OCI-LY7 (cell line): ENCODE measurements around the gene ATP6V1C2. TPM values are rescaled to one million over a fixed set of nuclear protein-coding genes. Genes with fewer than 3 reads are reported as not detected.
"Not testable (repeated sequence)": the region's sequence is repeated elsewhere in the genome, so short reads cannot be mapped to it uniquely, and the experiment has no call there.

Experiments used
- BruUV-seq: library from RNA; stranded (reverse); fragments of 400-500 nt; replicated peaks from 2 replicates; lab custom pipeline; 2021; lab: Mats Ljungman, UMichigan
- CTCF ChIA-PET: fragments of 300-600 bp; sonication (Branson Sonifier 250); formaldehyde crosslinking; loops from one replicate; lab custom pipeline; 2022; ENCODE audit warnings: antibody characterized with exemption; ENCODE audit not compliant: unreplicated experiment; lab: Charles Lee
- POLR2A ChIA-PET: fragments of 300-600 bp; sonication (Branson Sonifier 250); formaldehyde crosslinking; loops from one replicate; lab custom pipeline; 2022; ENCODE audit warnings: antibody characterized with exemption; lab: Charles Lee
- DNase-seq: peaks from one replicate; pipeline ENCODE4 v3.0.0-alpha.2; 2015; ENCODE audit warnings: low spot score
- H2AFZ ChIP-seq: fragments of 200-600 bp; sonication (generic), shearing (Covaris generic); 2 replicates; pipeline ENCODE4 v1.6.1; 2014; ENCODE audit warnings: mild to moderate bottlenecking, antibody characterized with exemption, low read length, moderate library complexity
- H3K27ac ChIP-seq: fragments of 200-600 bp; sonication (generic); 2 replicates; pipeline ENCODE4 v1.5.1; 2014; ENCODE audit warnings: mixed run types, low read depth, mild to moderate bottlenecking, moderate library complexity, low read length, inconsistent platforms; ENCODE audit not compliant: poor library complexity, severe bottlenecking
- H3K36me3 ChIP-seq: fragments of 200-600 bp; sonication (generic); 2 replicates; pipeline ENCODE4 v1.6.1; 2014; ENCODE audit warnings: mild to moderate bottlenecking, antibody characterized with exemption, low read length, moderate library complexity, mixed read lengths; ENCODE audit not compliant: insufficient read depth
- H3K4me1 ChIP-seq: fragments of 200-600 bp; sonication (generic); 2 replicates; pipeline ENCODE4 v1.5.1; 2014; ENCODE audit warnings: mild to moderate bottlenecking, low read length; ENCODE audit not compliant: insufficient read depth, poor library complexity, severe bottlenecking
- H3K4me2 ChIP-seq: fragments of 200-600 bp; sonication (generic); 2 replicates; pipeline ENCODE4 v1.6.1; 2014; ENCODE audit warnings: mild to moderate bottlenecking, low read length
- H3K4me3 ChIP-seq: fragments of 200-600 bp; sonication (generic); 2 replicates; pipeline ENCODE4 v1.5.1; 2014; ENCODE audit warnings: mild to moderate bottlenecking, low read depth, low read length; ENCODE audit not compliant: poor library complexity, severe bottlenecking
- H3K79me2 ChIP-seq: fragments of 200-600 bp; sonication (generic); 2 replicates; pipeline ENCODE4 v1.6.1; 2016; ENCODE audit warnings: low read depth, mild to moderate bottlenecking, low read length, moderate library complexity, mixed read lengths; ENCODE audit not compliant: insufficient read depth
- H3K9me2 ChIP-seq: fragments of 200-600 bp; sonication (generic); 2 replicates; pipeline ENCODE4 v1.6.1; 2016; ENCODE audit warnings: mild to moderate bottlenecking, low read length, mixed read lengths; ENCODE audit not compliant: insufficient read depth
- H3K9me3 ChIP-seq: fragments of 200-600 bp; sonication (generic); 2 replicates; pipeline ENCODE4 v1.6.1; 2014; ENCODE audit warnings: mild to moderate bottlenecking, mixed run types, low read length, mixed read lengths
- H4K20me1 ChIP-seq: fragments of 200-600 bp; sonication (generic); 2 replicates; pipeline ENCODE4 v1.6.1; 2014; ENCODE audit warnings: mild to moderate bottlenecking, antibody characterized with exemption, low read length, moderate library complexity, mixed read lengths; ENCODE audit not compliant: insufficient read depth
- CTCF ChIP-seq: fragments of 200-600 bp; sonication (generic); conservative IDR thresholded peaks from 2 replicates; pipeline ENCODE4 v1.5.1; 2014; ENCODE audit warnings: mild to moderate bottlenecking, antibody characterized with exemption, low read length, moderate library complexity, mixed read lengths
- EZH2phosphoT487 ChIP-seq: fragments of 200-600 bp; sonication (generic); IDR thresholded peaks from 2 replicates; pipeline ENCODE4 v1.6.1; 2018; ENCODE audit warnings: low read depth, borderline replicate concordance, mild to moderate bottlenecking, mixed run types, antibody characterized with exemption, low read length, moderate library complexity, mixed read lengths
- intact Hi-C: fragments of 100-400 bp; cut with micrococcal nuclease; formaldehyde crosslinking; loops from one replicate; pipeline ENCODE4 v1.10.0; 2022; ENCODE audit not compliant: unreplicated experiment
- total RNA-seq, 2 experiments: library from RNA; depleted of rRNA in 1 of 2; stranded (reverse); fragments of >200 nt in 1 of 2; shearing (Covaris generic) in 1 of 2; gene quantifications; 2 replicates each; pipeline ENCODE4 v1.2.3, GENCODE V29; 2014 to 2022

The ATP6V1C2 gene
- total RNA-seq, 2 experiments from 2014 or later, result 0.13 TPM; not detected in 1

DNA sequence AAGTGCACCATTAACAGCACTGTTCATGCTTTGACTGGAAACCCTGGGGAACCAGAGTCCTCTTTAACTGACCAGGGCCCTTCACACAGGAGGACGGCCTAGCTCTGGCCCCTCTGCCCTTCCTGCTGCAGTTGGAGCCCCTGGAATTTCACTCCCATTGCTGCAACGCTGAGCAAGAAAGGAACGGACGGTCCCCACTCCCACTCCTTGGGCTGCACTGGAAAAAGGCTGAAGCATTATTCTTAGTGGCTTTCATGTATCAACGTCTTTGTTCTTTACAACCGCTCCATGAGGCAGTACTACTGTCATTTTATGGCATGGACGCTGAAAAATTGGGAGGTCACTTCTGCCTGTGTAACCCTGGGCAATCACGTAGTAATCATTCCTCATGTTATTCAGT lies 81.2 kb downstream of the ATP6V1C2 start:
- ChIA-PET POLR2A (interaction anchor here (0.5 to 1.0 kb wide), 2 partner anchors 9 to 91 kb away, joined by 3 read pairs; no protein-coding TSS in a partner anchor), CTCF (no interaction called here)
- no peak for TF ChIP-seq EZH2phosphoT487
- TF ChIP-seq CTCF, result no peak
- Histone ChIP-seq H3K4me2 (no peak overlapping the region), H3K36me3 (peaks cover 75% of the 10 kb centered on the region), H3K9me2 (no peaks in the 10 kb centered on the region), H2AFZ (no peak overlapping the region), H3K9me3 (no peaks in the 10 kb centered on the region), H3K4me1 (peaks cover 12% of the 10 kb centered on the region), H3K79me2 (peaks cover 81% of the 10 kb centered on the region), H3K27ac (no peak overlapping the region), H4K20me1 (peaks cover 19% of the 10 kb centered on the region; the same call in 1 of the 2 replicates), H3K4me3 (no peak overlapping the region)
- intact Hi-C loops, result no loop called here
- DNase-seq, result no peak
- no TSS peak for BruUV-seq

- H3K9me2 ChIP-seq, intact Hi-C loops, BruUV-seq, H3K9me3 ChIP-seq, H2AFZ ChIP-seq, H3K27ac ChIP-seq, CTCF ChIA-PET, DNase-seq, H3K4me2 ChIP-seq, H3K4me3 ChIP-seq: not testable (repeated sequence)
- POLR2A ChIA-PET, result interaction anchor here (0.7 kb wide), 1 partner anchor 71 kb away, joined by 4 read pairs; no protein-coding TSS in a partner anchor
- H3K4me1 ChIP-seq, result peaks cover 45% of the 10 kb centered on the region
- H3K79me2 ChIP-seq, result peaks cover 86% of the 10 kb centered on the region
- H4K20me1 ChIP-seq, result peaks cover 45% of the 10 kb centered on the region
- peaks cover 73% of the 10 kb centered on the region for H3K36me3 ChIP-seq
These were observed 84.6 kb downstream of the ATP6V1C2 start for GRCh38 chr2:10805990-10806389.

DNA sequence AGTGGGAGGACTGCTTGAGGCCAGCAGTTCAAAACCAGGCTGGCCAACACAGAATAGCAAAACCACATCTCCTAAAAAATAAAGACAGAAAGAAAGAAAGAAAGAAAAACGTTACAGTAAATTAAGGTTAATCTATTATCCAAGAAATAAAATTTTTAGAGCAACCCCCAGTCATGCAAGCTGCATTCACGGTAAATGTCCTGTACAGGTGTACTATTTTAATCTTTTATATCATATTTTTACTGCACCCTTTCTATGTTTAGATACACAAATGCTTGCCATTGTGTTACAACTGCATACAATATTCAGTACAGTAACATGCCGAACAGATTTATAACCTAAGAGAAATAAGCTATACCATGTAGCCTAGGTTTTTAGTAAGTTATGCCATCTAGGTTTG lies 85.1 kb downstream of the ATP6V1C2 start:
- Histone ChIP-seq H3K4me3 (no peak overlapping the region), H3K4me2 (peak overlapping the region; percentile 18), H3K9me3 (no peaks in the 10 kb centered on the region), H3K4me1 (peaks cover 50% of the 10 kb centered on the region), H3K9me2 (no peaks in the 10 kb centered on the region), H3K36me3 (peaks cover 73% of the 10 kb centered on the region), H2AFZ (no peak overlapping the region), H3K27ac (no peak overlapping the region), H4K20me1 (peaks cover 49% of the 10 kb centered on the region), H3K79me2 (peaks cover 86% of the 10 kb centered on the region)
- DNase-seq, result no peak
- POLR2A ChIA-PET, result no interaction called here
- intact Hi-C loops, result no loop called here
- BruUV-seq, result no TSS peak
- CTCF ChIA-PET, result no interaction called here
- no peak for TF ChIP-seq EZH2phosphoT487
- no peak for TF ChIP-seq CTCF
